ENCODE results near the gene TTC17. TPM values are rescaled to one million over a fixed set of nuclear protein-coding genes. Genes with fewer than 3 reads are reported as not detected.

TTC17 gene
- total RNA-seq, 4 donors from 2014 or later = 65.8 to 280 (median 106) TPM

- Histone ChIP-seq H3K36me3 (no peaks in the 10 kb centered on the region), H3K27ac (no peak overlapping the region), H3K9me3 (no peaks in the 10 kb centered on the region), H3K27me3 (no peaks in the 10 kb centered on the region), H3K4me1 (no peaks in the 10 kb centered on the region), H3K4me3 (no peak overlapping the region)
- TF ChIP-seq POLR2A (IDR thresholded peaks at IDR 0.05) = no peak
- TF ChIP-seq EP300 (IDR thresholded peaks at IDR 0.05) = no peak
- TF ChIP-seq CTCF (IDR thresholded peaks at IDR 0.05) = no peak
- TF ChIP-seq POLR2AphosphoS5 (IDR thresholded peaks at IDR 0.05) = no peak
- 25% methylated on average over 3 of the region's 3 CpGs for WGBS
- DNase-seq (ENCODE audit: low spot score in 2 of 2) = no peak
Measured at GRCh38 chr11:43508511-43508918, 149.8 kb downstream of the TTC17 start.

- 85% methylated on average over 6 of the region's 6 CpGs for WGBS
- DNase-seq (ENCODE audit: low spot score in 2 of 2) = no peak
- H3K9me3 ChIP-seq = no peaks in the 10 kb centered on the region
- no peaks in the 10 kb centered on the region for H3K36me3 ChIP-seq
- no peaks in the 10 kb centered on the region for H3K4me1 ChIP-seq
- TF ChIP-seq CTCF (IDR thresholded peaks at IDR 0.05) (no peak), POLR2A (IDR thresholded peaks at IDR 0.05) (no peak), POLR2AphosphoS5 (IDR thresholded peaks at IDR 0.05) (no peak), EP300 (IDR thresholded peaks at IDR 0.05) (no peak)
- no peak overlapping the region for H3K4me3 ChIP-seq
- H3K27me3 ChIP-seq = peaks cover 9% of the 10 kb centered on the region
- no peak overlapping the region for H3K27ac ChIP-seq
Measured at GRCh38 chr11:43511959-43512358, 153.2 kb downstream of the TTC17 start.

GRCh38 chr11:43515090-43515489 is 156.4 kb downstream of the TTC17 start:
- WGBS = 60% methylated on average over 6 of the region's 6 CpGs
- Histone ChIP-seq H3K27ac (no peak overlapping the region), H3K9me3 (no peaks in the 10 kb centered on the region), H3K4me3 (no peak overlapping the region), H3K27me3 (peaks cover 14% of the 10 kb centered on the region), H3K36me3 (no peaks in the 10 kb centered on the region), H3K4me1 (no peaks in the 10 kb centered on the region)
- TF ChIP-seq CTCF (IDR thresholded peaks at IDR 0.05) (no peak), POLR2A (IDR thresholded peaks at IDR 0.05) (no peak), POLR2AphosphoS5 (IDR thresholded peaks at IDR 0.05) (no peak), EP300 (IDR thresholded peaks at IDR 0.05) (no peak)
- DNase-seq (ENCODE audit: low spot score in 2 of 2) = no peak

- Histone ChIP-seq H3K27ac (no peak overlapping the region), H3K4me3 (no peak overlapping the region), H3K9me3 (no peaks in the 10 kb centered on the region), H3K27me3 (peaks cover 14% of the 10 kb centered on the region), H3K36me3 (no peaks in the 10 kb centered on the region), H3K4me1 (no peaks in the 10 kb centered on the region)
- TF ChIP-seq POLR2A (IDR thresholded peaks at IDR 0.05) (no peak), EP300 (IDR thresholded peaks at IDR 0.05) (no peak), POLR2AphosphoS5 (IDR thresholded peaks at IDR 0.05) (no peak), CTCF (IDR thresholded peaks at IDR 0.05) (no peak)
- no peak for DNase-seq (ENCODE audit: low spot score in 2 of 2)
- whole genome bisulfite sequencing = 44% methylated on average over 6 of the region's 8 CpGs
Measured at GRCh38 chr11:43516316-43516850, 157.7 kb downstream of the TTC17 start.

- no peaks in the 10 kb centered on the region for H3K4me1 ChIP-seq
- no peak for TF ChIP-seq EP300 (IDR thresholded peaks at IDR 0.05)
- TF ChIP-seq POLR2AphosphoS5 (IDR thresholded peaks at IDR 0.05) = no peak
- TF ChIP-seq POLR2A (IDR thresholded peaks at IDR 0.05) = no peak
- no peak for TF ChIP-seq CTCF (IDR thresholded peaks at IDR 0.05)
- no peak overlapping the region for H3K27ac ChIP-seq
- H3K4me3 ChIP-seq = no peak overlapping the region
- WGBS = 94% methylated on average over 2 of the region's 2 CpGs
- H3K36me3 ChIP-seq = no peaks in the 10 kb centered on the region
- no peaks in the 10 kb centered on the region for H3K9me3 ChIP-seq
- peaks cover 14% of the 10 kb centered on the region for H3K27me3 ChIP-seq
- no peak for DNase-seq (ENCODE audit: low spot score in 2 of 2)
Measured at GRCh38 chr11:43517518-43517917, 158.8 kb downstream of the TTC17 start.
